K562 (cell line): ENCODE results near the gene NUP62. TPM values are rescaled to one million over a fixed set of nuclear protein-coding genes. Genes with fewer than 3 reads are reported as not detected.

ENCODE experiments used
- BHLHE40 ChIP-seq: IDR thresholded peaks from 2 replicates; pipeline ENCODE4 v1.6.1; 2011; ENCODE audit warnings: low read length, improper control_type of control experiment
- CEBPG ChIP-seq, 3 experiments: fragments of 200-800 bp in 1 of 3; sonication (Bioruptor generic) in 1 of 3; sonication (generic) in 1 of 3; formaldehyde crosslinking in 1 of 3; IDR thresholded peaks in 2 of 3; conservative IDR thresholded peaks in 1 of 3; 2 replicates each; pipeline versions ENCODE4 v1.6.1 to v1.8.0; 2016 to 2022; ENCODE audit warnings: missing compliant biosample characterization in 2 of 3, missing genetic modification characterization in 2 of 3, mild to moderate bottlenecking in 1 of 3, missing genetic modification reagents in 1 of 3
- FOXA3 ChIP-seq, 2 experiments: fragments of 450-650 bp in 1 of 2; sonication (generic) in 1 of 2; formaldehyde crosslinking; IDR thresholded peaks in 1 of 2; conservative IDR thresholded peaks in 1 of 2; 2 replicates each; pipeline versions ENCODE4 v1.4.0 to v1.8.0; 2020 to 2022; ENCODE audit warnings: mild to moderate bottlenecking in 2 of 2, missing genetic modification reagents in 1 of 2
- HMG20B ChIP-seq: fragments of 250-450 bp; sonication (Bioruptor Pico); IDR thresholded peaks from 2 replicates; pipeline ENCODE4 v1.5.0; 2021; ENCODE audit warnings: mild to moderate bottlenecking
- MXI1 ChIP-seq: IDR thresholded peaks from 2 replicates; pipeline ENCODE4 v1.6.1; 2011; ENCODE audit warnings: low read depth, mild to moderate bottlenecking, improper control_type of control experiment, low read length
- NFE2 ChIP-seq: IDR thresholded peaks from 2 replicates; pipeline ENCODE4 v1.6.1; 2014; ENCODE audit warnings: antibody characterized with exemption, low read depth
- POLR2G ChIP-seq: fragments of 200-400 bp; formaldehyde crosslinking; IDR thresholded peaks from 2 replicates; pipeline ENCODE4 v1.6.1; 2017; ENCODE audit warnings: low read depth, mild to moderate bottlenecking, antibody characterized with exemption, low read length, moderate library complexity
- RAD51 ChIP-seq: fragments of 450-650 bp; IDR thresholded peaks from 2 replicates; pipeline ENCODE4 v1.7.1; 2016; ENCODE audit warnings: low read depth, mild to moderate bottlenecking, borderline replicate concordance
- SETDB1 ChIP-seq: IDR thresholded peaks from one replicate; pipeline ENCODE4 v1.6.1; 2012; ENCODE audit warnings: low read length, control low read depth, inconsistent platforms
- SIRT6 ChIP-seq: IDR thresholded peaks from one replicate; pipeline ENCODE4 v1.6.1; 2012; ENCODE audit warnings: low read depth, mild to moderate bottlenecking, control low read depth, inconsistent platforms, low read length, moderate library complexity
- SMAD3 ChIP-seq: fragments of 450-650 bp; formaldehyde crosslinking; conservative IDR thresholded peaks from 2 replicates; pipeline ENCODE4 v1.4.0; 2020; ENCODE audit warnings: mild to moderate bottlenecking
- TAF9B ChIP-seq: fragments of 450-650 bp; IDR thresholded peaks from 2 replicates; pipeline ENCODE4 v1.6.1; 2018; ENCODE audit warnings: mild to moderate bottlenecking; ENCODE audit not compliant: partially characterized antibody
- TBL1XR1 ChIP-seq, 2 experiments: IDR thresholded peaks; 2 replicates each; pipeline ENCODE4 v1.6.1; 2012; ENCODE audit warnings: improper control_type of control experiment in 2 of 2, low read length in 2 of 2, mild to moderate bottlenecking in 1 of 2
- U2AF2 ChIP-seq: fragments of 200-400 bp; formaldehyde crosslinking; optimal IDR thresholded peaks from 2 replicates; pipeline ENCODE3; 2017; ENCODE audit warnings: low read depth, mild to moderate bottlenecking, low read length
- UBTF ChIP-seq, 2 experiments: IDR thresholded peaks; 2 replicates each; pipeline ENCODE4 v1.6.1; 2012; ENCODE audit warnings: improper control_type of control experiment in 2 of 2, low read depth in 2 of 2, low read length in 2 of 2, borderline replicate concordance in 1 of 2
- polyA plus RNA-seq, 8 experiments: library from polyadenylated mRNA; depleted of rRNA in 4 of 8; stranded (reverse) in 5 of 8; unstranded in 3 of 8; fragments of >200 nt; fragmentation: Nextera tagmentation in 2 of 8; fragmentation: Illumina TruSeq in 1 of 8; extraction: Ambion mirVana in 2 of 8; extraction: Trizol in 1 of 8; gene quantifications; 2 replicates each; pipeline versions ENCODE4 v1.2.1 to v1.2.3, GENCODE V29; 2011 to 2014; ENCODE audit warnings: inconsistent platforms in 1 of 8, missing spikeins in 1 of 8
- total RNA-seq, 7 experiments: library from RNA; depleted of rRNA in 6 of 7; stranded (reverse); fragments of >200 nt in 6 of 7; fragmentation: Illumina TruSeq in 2 of 7; extraction: Trizol in 2 of 7; gene quantifications; 2 replicates each; pipeline versions ENCODE4 v1.2.1 to v1.2.3, GENCODE V29; 2011 to 2021; ENCODE audit warnings: low replicate concordance in 1 of 7
- TF ChIP-seq, protein P1 (sequence below): sonication (generic); formaldehyde crosslinking; IDR thresholded peaks from 2 replicates; pipeline ENCODE4 v1.9.0; 2022; ENCODE audit warnings: mild to moderate bottlenecking, missing genetic modification reagents
- TF ChIP-seq, protein P2 (sequence below): fragments of 450-650 bp; formaldehyde crosslinking; conservative IDR thresholded peaks from 2 replicates; pipeline ENCODE4 v1.4.0; 2022; ENCODE audit warnings: mild to moderate bottlenecking, missing genetic modification characterization
- TF ChIP-seq, protein P3 (sequence below): fragments of 450-650 bp; IDR thresholded peaks from 2 replicates; pipeline ENCODE4 v1.6.1; 2017; ENCODE audit warnings: mild to moderate bottlenecking, moderate library complexity

NUP62 gene
- total and polyA plus RNA-seq, 9 of the 15 experiments (the other 6 are each of a cell fraction or from before 2014, with no cell fraction given): 16.9 to 109 (median 66.0) TPM

GRCh38 chr19:49876422-49877019 is 52.8 kb downstream of the NUP62 start (continued):
- TF ChIP-seq UBTF (IDR thresholded peaks at IDR 0.05; ENCODE audit: borderline replicate concordance in 1 of 2, low read depth in 2 of 2, low read length in 2 of 2) (no peak), SIRT6 (no peak), U2AF2 (no peak), CEBPG (CRISPR knock-in tag; IDR thresholded peaks at IDR 0.05) (peak; percentile 93), CEBPG (tag; conservative IDR thresholded peaks at IDR 0.05 in 1 of 2, IDR thresholded peaks at IDR 0.05 in 1 of 2) (peak; percentile 80 to 91), TAF9B (no peak), HMG20B (no peak), FOXA3 (CRISPR knock-in tag; conservative IDR thresholded peaks at IDR 0.05 in 1 of 2, IDR thresholded peaks at IDR 0.05 in 1 of 2) (no peak), POLR2G (peak; percentile 77), MXI1 (peak; percentile 78; the same call in 1 of the 2 replicates), SETDB1 (no peak), SMAD3 (CRISPR knock-in tag) (no peak), TBL1XR1 (IDR thresholded peaks at IDR 0.05; ENCODE audit: low read length in 2 of 2) (0 out of 4 replicates have a peak, but pooled peaks of 1 of the 2 experiments have one; percentile 42), BHLHE40 (peak; percentile 87), RAD51 (no peak), NFE2 (peak; percentile 13; the same call in 1 of the 2 replicates)
- TF ChIP-seq, protein P1, sequence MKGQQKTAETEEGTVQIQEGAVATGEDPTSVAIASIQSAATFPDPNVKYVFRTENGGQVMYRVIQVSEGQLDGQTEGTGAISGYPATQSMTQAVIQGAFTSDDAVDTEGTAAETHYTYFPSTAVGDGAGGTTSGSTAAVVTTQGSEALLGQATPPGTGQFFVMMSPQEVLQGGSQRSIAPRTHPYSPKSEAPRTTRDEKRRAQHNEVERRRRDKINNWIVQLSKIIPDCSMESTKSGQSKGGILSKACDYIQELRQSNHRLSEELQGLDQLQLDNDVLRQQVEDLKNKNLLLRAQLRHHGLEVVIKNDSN (CRISPR knock-in tag): peak; percentile 88
- TF ChIP-seq, protein P2, sequence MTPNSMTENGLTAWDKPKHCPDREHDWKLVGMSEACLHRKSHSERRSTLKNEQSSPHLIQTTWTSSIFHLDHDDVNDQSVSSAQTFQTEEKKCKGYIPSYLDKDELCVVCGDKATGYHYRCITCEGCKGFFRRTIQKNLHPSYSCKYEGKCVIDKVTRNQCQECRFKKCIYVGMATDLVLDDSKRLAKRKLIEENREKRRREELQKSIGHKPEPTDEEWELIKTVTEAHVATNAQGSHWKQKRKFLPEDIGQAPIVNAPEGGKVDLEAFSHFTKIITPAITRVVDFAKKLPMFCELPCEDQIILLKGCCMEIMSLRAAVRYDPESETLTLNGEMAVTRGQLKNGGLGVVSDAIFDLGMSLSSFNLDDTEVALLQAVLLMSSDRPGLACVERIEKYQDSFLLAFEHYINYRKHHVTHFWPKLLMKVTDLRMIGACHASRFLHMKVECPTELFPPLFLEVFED (CRISPR knock-in tag): peak; percentile 80; the same call in 1 of the 2 replicates
- TF ChIP-seq, protein P3, sequence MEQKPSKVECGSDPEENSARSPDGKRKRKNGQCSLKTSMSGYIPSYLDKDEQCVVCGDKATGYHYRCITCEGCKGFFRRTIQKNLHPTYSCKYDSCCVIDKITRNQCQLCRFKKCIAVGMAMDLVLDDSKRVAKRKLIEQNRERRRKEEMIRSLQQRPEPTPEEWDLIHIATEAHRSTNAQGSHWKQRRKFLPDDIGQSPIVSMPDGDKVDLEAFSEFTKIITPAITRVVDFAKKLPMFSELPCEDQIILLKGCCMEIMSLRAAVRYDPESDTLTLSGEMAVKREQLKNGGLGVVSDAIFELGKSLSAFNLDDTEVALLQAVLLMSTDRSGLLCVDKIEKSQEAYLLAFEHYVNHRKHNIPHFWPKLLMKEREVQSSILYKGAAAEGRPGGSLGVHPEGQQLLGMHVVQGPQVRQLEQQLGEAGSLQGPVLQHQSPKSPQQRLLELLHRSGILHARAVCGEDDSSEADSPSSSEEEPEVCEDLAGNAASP: no peak
